Sciatic nerve (tissue), 2 donors: ENCODE measurements around the gene THRSP. TPM values are rescaled to one million over a fixed set of nuclear protein-coding genes. Genes with fewer than 3 reads are reported as not detected.

Experiments used
- ATAC-seq: fragments of 200-7000 bp; cut with Tn5 transposase; one replicate; pipeline ENCODE4 v1.9.1; 2020; ENCODE audit warnings: mild to moderate bottlenecking, moderate library complexity
- DNase-seq: peaks from one replicate; pipeline ENCODE4 v3.0.0-alpha.2; 2020; ENCODE audit warnings: low spot score
- intact Hi-C: fragments of 100-400 bp; cut with DNase I; formaldehyde crosslinking; loops from one replicate; pipeline ENCODE4 v1.14.2; 2022
- total RNA-seq: library from RNA; stranded (reverse); fragmentation: NEBNext Ultra II Directional; extraction: Animal tissue kit (Norgen Biotek cat#: 25700); gene quantifications from one replicate; pipeline ENCODE4 v1.2.1, GENCODE V29; 2021
- donor health status: DM: no; HTN: no; CAD: no.
- donor health status: DM: no; HTN: no; CAD: no.

Gene THRSP
- total RNA-seq, 1 donor from 2014 or later = 39.4 TPM

DNA sequence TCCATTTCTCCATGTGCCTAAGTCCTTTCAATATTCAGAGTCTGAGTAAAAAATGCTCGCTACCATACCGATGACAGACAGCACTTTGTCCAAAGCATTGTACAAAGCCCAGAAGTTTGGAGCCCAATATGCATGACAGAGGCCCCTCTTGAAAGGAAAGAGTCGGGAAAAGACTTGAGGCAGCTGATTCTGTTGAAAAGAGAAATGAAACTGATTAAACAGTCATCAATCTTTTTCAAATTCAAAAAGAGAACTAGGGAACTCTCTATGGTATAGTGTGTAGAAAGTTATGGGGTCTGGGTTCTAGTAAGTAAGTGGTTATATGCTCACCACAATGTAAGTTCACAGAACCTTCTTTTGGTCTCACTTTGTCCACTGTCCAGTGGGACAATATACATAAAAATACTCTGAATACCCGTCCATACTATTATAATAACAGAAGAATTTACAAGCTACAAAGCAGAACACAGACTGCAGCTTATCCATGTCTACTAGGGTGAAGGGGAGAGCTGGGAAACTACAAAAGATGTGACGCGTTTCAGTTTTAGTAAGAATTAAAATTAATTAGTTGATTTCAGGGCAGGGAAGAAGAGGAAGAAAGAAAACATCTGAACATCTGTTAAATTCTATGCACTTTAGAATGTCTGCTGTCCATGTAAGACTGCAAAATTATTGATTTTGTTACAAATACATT, 49.1 kb downstream of the THRSP start:
- DNase-seq (no peak), ATAC-seq (no peak)
- intact Hi-C loops = no loop called here

Other genes starting within 250 kb of the THRSP start
- gene RSF1, start 243.1 kb upstream of the THRSP start, total RNA-seq = 104 TPM
- 28.4 TPM for gene AAMDC, start 242.7 kb upstream of the THRSP start, total RNA-seq
- gene INTS4, start 69.2 kb upstream of the THRSP start, total RNA-seq = 49.1 TPM
- gene KCTD14, start 40.6 kb upstream of the THRSP start, total RNA-seq = 4.0 TPM
- gene NDUFC2, start 16.0 kb downstream of the THRSP start, total RNA-seq = 123 TPM
- gene ALG8, start 75.8 kb downstream of the THRSP start, total RNA-seq = 30.9 TPM
- gene KCTD21, start 124.8 kb downstream of the THRSP start, total RNA-seq = 13.7 TPM
- 11.5 TPM for gene USP35, start 125.1 kb downstream of the THRSP start, total RNA-seq